GM12878 (cell line): ENCODE measurements around the gene CSH1. TPM values are rescaled to one million over a fixed set of nuclear protein-coding genes. Genes with fewer than 3 reads are reported as not detected.

ENCODE experiments used
- ATAC-seq: fragments of 200-7000 bp; cut with Tn5 transposase; 3 replicates; pipeline ENCODE4 v1.9.1; 2020; ENCODE audit warnings: mild to moderate bottlenecking, moderate library complexity
- BruUV-seq: library from RNA; stranded (reverse); fragments of 400-500 nt; replicated peaks from 2 replicates; lab custom pipeline; 2021; lab: Mats Ljungman, UMichigan
- CTCF ChIA-PET: fragments of 300-600 bp; sonication (Branson Sonifier 250); formaldehyde crosslinking; extraction: SDS; loops from one replicate; lab custom pipeline; 2021; ENCODE audit warnings: inconsistent platforms; lab: Yijun Ruan, JAX
- POLR2A ChIA-PET: fragments of 350-600 bp; formaldehyde crosslinking; extraction: SDS; loops from one replicate; lab custom pipeline; 2021; ENCODE audit warnings: inconsistent platforms; lab: Charles Lee
- RAD21 ChIA-PET: fragments of 300-600 bp; sonication (Branson Sonifier 250); formaldehyde crosslinking; loops from one replicate; lab custom pipeline; 2023; ENCODE audit warnings: antibody characterized with exemption; ENCODE audit not compliant: unreplicated experiment; lab: Charles Lee
- SMC1A ChIA-PET: fragments of 300-600 bp; sonication (Branson Sonifier 250); formaldehyde crosslinking; loops from one replicate; lab custom pipeline; 2023; ENCODE audit not compliant: unreplicated experiment, uncharacterized antibody; lab: Charles Lee
- DNase-seq: peaks from one replicate; pipeline ENCODE4 v3.0.0-alpha.2; 2011; ENCODE audit warnings: low read depth, low spot score
- FAIRE-seq: peaks from 3 replicates; lab custom pipeline; 2011; peaks lifted over from hg19 to GRCh38; lab: Jason Lieb, UNC
- H2AFZ ChIP-seq: 2 replicates; pipeline ENCODE4 v1.6.0; 2011; ENCODE audit warnings: low read depth, low read length, control low read depth; ENCODE audit not compliant: control insufficient read depth
- H3K27ac ChIP-seq: 2 replicates; pipeline ENCODE4 v1.5.1; 2011; ENCODE audit warnings: control low read depth; ENCODE audit not compliant: control insufficient read depth, insufficient read depth
- H3K27me3 ChIP-seq, 2 experiments: replicated peaks in 1 of 2; 2 replicates each; pipeline versions ENCODE4 v1.6.0 to v1.6.1; 2011; ENCODE audit warnings: low read length in 1 of 2; ENCODE audit not compliant: control insufficient read depth in 2 of 2, insufficient read depth in 2 of 2
- H3K36me3 ChIP-seq, 2 experiments: 2 replicates each; pipeline ENCODE4 v1.5.1; 2011; ENCODE audit warnings: low read length in 1 of 2; ENCODE audit not compliant: control insufficient read depth in 2 of 2, insufficient read depth in 2 of 2
- H3K4me1 ChIP-seq: 2 replicates; pipeline ENCODE4 v1.6.1; 2011; ENCODE audit warnings: mild to moderate bottlenecking, low read length, moderate library complexity, mixed read lengths; ENCODE audit not compliant: control insufficient read depth, insufficient read depth
- H3K4me2 ChIP-seq: 2 replicates; pipeline ENCODE4 v1.6.0; 2011; ENCODE audit warnings: control low read depth; ENCODE audit not compliant: control insufficient read depth, insufficient read depth
- H3K4me3 ChIP-seq: fragments of 200-600 bp; sonication (generic); 2 replicates; pipeline ENCODE4 v1.5.1; 2016
- H3K79me2 ChIP-seq: 2 replicates; pipeline ENCODE4 v1.6.0; 2011; ENCODE audit warnings: low read length; ENCODE audit not compliant: control insufficient read depth, insufficient read depth
- H3K9ac ChIP-seq: 2 replicates; pipeline ENCODE4 v1.8.0; 2011; ENCODE audit warnings: low read length, control low read depth, mixed read lengths; ENCODE audit not compliant: control insufficient read depth, insufficient read depth
- H3K9me3 ChIP-seq: replicated peaks from 3 replicates; pipeline ENCODE4 v1.5.1; 2011; ENCODE audit warnings: mild to moderate bottlenecking, low read length; ENCODE audit not compliant: control insufficient read depth, insufficient read depth
- H4K20me1 ChIP-seq: 2 replicates; pipeline ENCODE4 v1.6.0; 2011; ENCODE audit not compliant: control insufficient read depth, insufficient read depth
- ASH2L ChIP-seq: fragments of 300-600, 200-600 bp; sonication (generic); IDR thresholded peaks from 2 replicates; pipeline ENCODE4 v1.6.1; 2017; ENCODE audit warnings: low read depth, mild to moderate bottlenecking, borderline replicate concordance
- CHD2 ChIP-seq: IDR thresholded peaks from 2 replicates; pipeline ENCODE4 v1.6.1; 2011; ENCODE audit warnings: low read depth, low read length, improper control_type of control experiment, borderline replicate concordance
- KAT2A ChIP-seq: conservative IDR thresholded peaks from 2 replicates; pipeline ENCODE4 v1.6.1; 2011; ENCODE audit warnings: low read depth, low read length; ENCODE audit not compliant: control insufficient read depth
- NR2F1 ChIP-seq: fragments of 450-650 bp; conservative IDR thresholded peaks from 2 replicates; pipeline ENCODE4 v1.6.1; 2017; ENCODE audit warnings: mild to moderate bottlenecking
- RAD51 ChIP-seq: fragments of 450-650 bp; IDR thresholded peaks from 2 replicates; pipeline ENCODE4 v1.6.1; 2016; ENCODE audit warnings: moderate library complexity, mild to moderate bottlenecking, inconsistent platforms
- RBBP5 ChIP-seq: fragments of 200-600 bp; sonication (generic); conservative IDR thresholded peaks from 2 replicates; pipeline ENCODE4 v1.6.1; 2016
- SMC3 ChIP-seq: IDR thresholded peaks from 2 replicates; pipeline ENCODE4 v1.6.1; 2011; ENCODE audit warnings: low read length, improper control_type of control experiment, borderline replicate concordance
- SPI1 ChIP-seq: IDR thresholded peaks from 2 replicates; pipeline ENCODE4 v1.6.1; 2011; ENCODE audit warnings: low read depth, mild to moderate bottlenecking, low read length, moderate library complexity, borderline replicate concordance; ENCODE audit not compliant: insufficient read depth
- SREBF1 ChIP-seq: IDR thresholded peaks from 2 replicates; pipeline ENCODE4 v1.6.1; 2012; ENCODE audit warnings: mild to moderate bottlenecking, low read length
- STAT3 ChIP-seq: IDR thresholded peaks from 2 replicates; pipeline ENCODE4 v1.6.1; 2011; ENCODE audit warnings: low read depth, low read length, improper control_type of control experiment
- YY1 ChIP-seq: IDR thresholded peaks from 2 replicates; pipeline ENCODE4 v1.6.1; 2011; ENCODE audit warnings: low read depth, mild to moderate bottlenecking, low read length
- ZNF207 ChIP-seq: fragments of 450-650 bp; IDR thresholded peaks from 2 replicates; pipeline ENCODE4 v1.6.1; 2014; ENCODE audit warnings: antibody characterized with exemption, mild to moderate bottlenecking, borderline replicate concordance
- WGBS: methylation state at CpG from one replicate; pipeline ENCODE4 v1.1.6; 2016; ENCODE audit warnings: low lambda C conversion rate; ENCODE audit not compliant: insufficient replicate concordance, insufficient coverage; ENCODE audit errors: missing lambda C conversion rate; 5-methylcytosine and 5-hydroxymethylcytosine counted together
- in situ Hi-C: fragments of 300-500 bp; cut with MboI; formaldehyde crosslinking; loops from 9 replicates; pipeline ENCODE4 v1.14.3; 2018; ENCODE audit warnings: mixed read lengths
- intact Hi-C: fragments of 100-400 bp; cut with micrococcal nuclease; formaldehyde crosslinking; loops from one replicate; pipeline ENCODE4 v1.14.2; 2022; ENCODE audit not compliant: unreplicated experiment
- polyA plus RNA-seq, 11 experiments: library from polyadenylated mRNA; depleted of rRNA in 4 of 11; unstranded in 6 of 11; stranded (reverse) in 5 of 11; fragments of >200 nt; fragmentation: Nextera tagmentation in 4 of 11; fragmentation: Illumina TruSeq in 1 of 11; extraction: Ambion mirVana in 4 of 11; extraction: Trizol in 1 of 11; gene quantifications; 1 replicate in 1 of 11; 2 replicates in 10 of 11; pipeline versions ENCODE4 v1.2.1 to v1.2.3, GENCODE V29; 2011 to 2016; ENCODE audit warnings: inconsistent platforms in 2 of 11, missing spikeins in 2 of 11, low read depth in 1 of 11
- total RNA-seq, 4 experiments: library from RNA; depleted of rRNA in 3 of 4; stranded (reverse); fragments of >200 nt in 3 of 4; fragmentation: Illumina TruSeq in 1 of 4; extraction: Trizol in 1 of 4; gene quantifications; 2 replicates each; pipeline versions ENCODE4 v1.2.1 to v1.2.3, GENCODE V29; 2013 to 2021
- TF ChIP-seq, protein P1 (sequence below): fragments of 450-650 bp; IDR thresholded peaks from 2 replicates; pipeline ENCODE4 v1.6.1; 2014; ENCODE audit warnings: mild to moderate bottlenecking
- TF ChIP-seq, protein P2 (sequence below): IDR thresholded peaks from 2 replicates; pipeline ENCODE4 v1.6.1; 2012; ENCODE audit warnings: low read depth, low read length, improper control_type of control experiment
- TF ChIP-seq, protein P3 (sequence below): IDR thresholded peaks from 2 replicates; pipeline ENCODE4 v1.6.1; 2011; ENCODE audit warnings: low read depth, low read length, improper control_type of control experiment, borderline replicate concordance
- TF ChIP-seq, protein P4 (sequence below), 3 experiments: IDR thresholded peaks in 2 of 3; conservative IDR thresholded peaks in 1 of 3; 2 replicates each; pipeline ENCODE4 v1.5.1; 2011; ENCODE audit warnings: low read depth in 3 of 3, low read length in 3 of 3, mild to moderate bottlenecking in 3 of 3, control low read depth in 2 of 3, moderate library complexity in 2 of 3, inconsistent platforms in 1 of 3, mixed read lengths in 1 of 3; ENCODE audit not compliant: control insufficient read depth in 2 of 3, insufficient read depth in 1 of 3; ENCODE audit errors: extremely low read depth in 1 of 3

Gene CSH1
- total and polyA plus RNA-seq, 10 of the 15 experiments (the other 5 are each of a cell fraction or from before 2014, with no cell fraction given) = not detected

DNA sequence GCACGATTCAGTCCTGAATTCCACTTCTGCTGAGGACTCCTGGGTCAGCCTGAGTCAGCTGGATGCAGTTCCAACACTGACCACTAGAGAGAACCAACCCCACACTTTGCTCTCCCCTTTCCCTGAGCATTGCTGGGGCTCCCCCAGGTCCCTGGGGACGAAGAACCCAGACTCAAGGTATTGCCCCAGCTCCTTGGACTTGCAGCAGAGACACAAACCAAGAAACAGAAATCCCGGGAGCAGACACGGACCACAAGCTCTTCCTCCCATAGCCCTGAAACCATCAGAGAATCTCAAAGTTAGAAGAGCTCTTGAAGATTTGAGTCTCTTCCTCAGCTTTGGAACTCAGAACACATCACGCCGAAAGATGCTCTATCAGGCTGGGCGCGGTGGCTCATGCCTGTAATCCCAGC lies 22.9 kb upstream of the CSH1 start:
- no peaks in the 10 kb centered on the region for H3K36me3 ChIP-seq
- H3K4me3 ChIP-seq = no peak overlapping the region
- SMC1A ChIA-PET = interaction anchor here (0.6 to 14.0 kb wide), 22 partner anchors 11 to 226 kb away, joined by 3 to 248 read pairs (median 5); partner anchors contain the start of genes CD79B and ICAM2
- no peak overlapping the region for H3K27ac ChIP-seq
- H3K4me1 ChIP-seq = peaks cover 16% of the 10 kb centered on the region
- WGBS = 30% methylated on average over 7 of the region's 8 CpGs
- in situ Hi-C loops = no loop called here
- POLR2A ChIA-PET = interaction anchor here (0.6 to 2.8 kb wide), 10 partner anchors 12 to 352 kb away, joined by 3 to 22 read pairs (median 5); partner anchors contain the start of genes CD79B and ICAM2
- intact Hi-C loops = loop anchor here (1.0 to 2.0 kb wide), 6 partner anchors 27 to 213 kb away; no protein-coding TSS in a partner anchor
- RAD21 ChIA-PET = interaction anchor here (0.7 to 9.2 kb wide), 20 partner anchors 9 to 213 kb away, joined by 3 to 288 read pairs (median 5); partner anchors contain the start of genes CD79B, ERN1 and ICAM2
- H3K4me2 ChIP-seq = no peak overlapping the region
- H3K79me2 ChIP-seq = no peaks in the 10 kb centered on the region
- peak; percentile 83 for ATAC-seq
- peak; percentile 35 for FAIRE-seq
- no peaks in the 10 kb centered on the region for H3K9me3 ChIP-seq
- no peaks in the 10 kb centered on the region for H4K20me1 ChIP-seq
- no peak overlapping the region for H3K9ac ChIP-seq
- BruUV-seq = no TSS peak
- no peaks in the 10 kb centered on the region for H3K27me3 ChIP-seq
- no peak overlapping the region for H2AFZ ChIP-seq
- peak; percentile 71 for DNase-seq
- CTCF ChIA-PET = interaction anchor here (0.5 to 17.4 kb wide), 40 partner anchors 8 to 361 kb away, joined by 3 to 481 read pairs (median 5); partner anchors contain the start of genes CD79B, ERN1 and ICAM2
- TF ChIP-seq RBBP5 (no peak), CHD2 (no peak), NR2F1 (0 out of 2 replicates have a peak, but pooled peaks have one; percentile 24), ASH2L (no peak), SREBF1 (no peak), YY1 (peak; percentile 55; the same call in 1 of the 2 replicates), SMC3 (peak; percentile 91), SPI1 (no peak), RAD51 (no peak), STAT3 (no peak), KAT2A (no peak), ZNF207 (no peak)
- TF ChIP-seq, protein P1, sequence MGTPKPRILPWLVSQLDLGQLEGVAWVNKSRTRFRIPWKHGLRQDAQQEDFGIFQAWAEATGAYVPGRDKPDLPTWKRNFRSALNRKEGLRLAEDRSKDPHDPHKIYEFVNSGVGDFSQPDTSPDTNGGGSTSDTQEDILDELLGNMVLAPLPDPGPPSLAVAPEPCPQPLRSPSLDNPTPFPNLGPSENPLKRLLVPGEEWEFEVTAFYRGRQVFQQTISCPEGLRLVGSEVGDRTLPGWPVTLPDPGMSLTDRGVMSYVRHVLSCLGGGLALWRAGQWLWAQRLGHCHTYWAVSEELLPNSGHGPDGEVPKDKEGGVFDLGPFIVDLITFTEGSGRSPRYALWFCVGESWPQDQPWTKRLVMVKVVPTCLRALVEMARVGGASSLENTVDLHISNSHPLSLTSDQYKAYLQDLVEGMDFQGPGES = no peak
- TF ChIP-seq, protein P2, sequence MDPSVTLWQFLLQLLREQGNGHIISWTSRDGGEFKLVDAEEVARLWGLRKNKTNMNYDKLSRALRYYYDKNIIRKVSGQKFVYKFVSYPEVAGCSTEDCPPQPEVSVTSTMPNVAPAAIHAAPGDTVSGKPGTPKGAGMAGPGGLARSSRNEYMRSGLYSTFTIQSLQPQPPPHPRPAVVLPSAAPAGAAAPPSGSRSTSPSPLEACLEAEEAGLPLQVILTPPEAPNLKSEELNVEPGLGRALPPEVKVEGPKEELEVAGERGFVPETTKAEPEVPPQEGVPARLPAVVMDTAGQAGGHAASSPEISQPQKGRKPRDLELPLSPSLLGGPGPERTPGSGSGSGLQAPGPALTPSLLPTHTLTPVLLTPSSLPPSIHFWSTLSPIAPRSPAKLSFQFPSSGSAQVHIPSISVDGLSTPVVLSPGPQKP = no peak
- TF ChIP-seq, protein P3, sequence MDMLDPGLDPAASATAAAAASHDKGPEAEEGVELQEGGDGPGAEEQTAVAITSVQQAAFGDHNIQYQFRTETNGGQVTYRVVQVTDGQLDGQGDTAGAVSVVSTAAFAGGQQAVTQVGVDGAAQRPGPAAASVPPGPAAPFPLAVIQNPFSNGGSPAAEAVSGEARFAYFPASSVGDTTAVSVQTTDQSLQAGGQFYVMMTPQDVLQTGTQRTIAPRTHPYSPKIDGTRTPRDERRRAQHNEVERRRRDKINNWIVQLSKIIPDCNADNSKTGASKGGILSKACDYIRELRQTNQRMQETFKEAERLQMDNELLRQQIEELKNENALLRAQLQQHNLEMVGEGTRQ = no peak
- TF ChIP-seq, protein P4, sequence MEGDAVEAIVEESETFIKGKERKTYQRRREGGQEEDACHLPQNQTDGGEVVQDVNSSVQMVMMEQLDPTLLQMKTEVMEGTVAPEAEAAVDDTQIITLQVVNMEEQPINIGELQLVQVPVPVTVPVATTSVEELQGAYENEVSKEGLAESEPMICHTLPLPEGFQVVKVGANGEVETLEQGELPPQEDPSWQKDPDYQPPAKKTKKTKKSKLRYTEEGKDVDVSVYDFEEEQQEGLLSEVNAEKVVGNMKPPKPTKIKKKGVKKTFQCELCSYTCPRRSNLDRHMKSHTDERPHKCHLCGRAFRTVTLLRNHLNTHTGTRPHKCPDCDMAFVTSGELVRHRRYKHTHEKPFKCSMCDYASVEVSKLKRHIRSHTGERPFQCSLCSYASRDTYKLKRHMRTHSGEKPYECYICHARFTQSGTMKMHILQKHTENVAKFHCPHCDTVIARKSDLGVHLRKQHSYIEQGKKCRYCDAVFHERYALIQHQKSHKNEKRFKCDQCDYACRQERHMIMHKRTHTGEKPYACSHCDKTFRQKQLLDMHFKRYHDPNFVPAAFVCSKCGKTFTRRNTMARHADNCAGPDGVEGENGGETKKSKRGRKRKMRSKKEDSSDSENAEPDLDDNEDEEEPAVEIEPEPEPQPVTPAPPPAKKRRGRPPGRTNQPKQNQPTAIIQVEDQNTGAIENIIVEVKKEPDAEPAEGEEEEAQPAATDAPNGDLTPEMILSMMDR (IDR thresholded peaks at IDR 0.05 in 2 of 3, conservative IDR thresholded peaks at IDR 0.05 in 1 of 3; ENCODE audit: control insufficient read depth in 2 of 3, extremely low read depth in 1 of 3, insufficient read depth in 1 of 3, low read depth in 3 of 3, low read length in 3 of 3) = peak; percentile 92 to 97 (median 94)
